ENCODE results near the gene CASP2. TPM values are rescaled to one million over a fixed set of nuclear protein-coding genes. Genes with fewer than 3 reads are reported as not detected.

The CASP2 gene
- total RNA-seq, 1 experiment from 2014 or later: 65.3 TPM

DNA sequence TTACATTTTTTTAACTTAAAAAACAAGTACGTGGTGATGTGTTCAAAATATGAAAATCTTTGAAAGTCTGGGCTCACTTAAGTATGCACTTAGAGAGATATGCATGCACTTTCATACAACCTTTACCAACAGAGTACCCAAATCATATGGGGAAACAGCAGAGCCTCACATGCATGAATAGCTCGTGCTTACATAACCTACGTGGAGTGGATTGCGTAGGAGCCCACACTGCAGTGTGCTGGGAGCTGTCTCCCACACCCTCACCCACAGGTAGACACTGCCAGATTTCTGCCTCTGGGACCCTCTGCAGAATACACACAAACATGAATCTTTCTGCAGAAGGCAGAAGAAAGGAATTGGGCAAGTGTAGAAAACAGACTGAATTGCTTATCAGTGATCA, 28.3 kb downstream of the CASP2 start:
- no peak overlapping the region for H2BK120ac ChIP-seq (ENCODE audit: low read depth, low read length, poor library complexity, severe bottlenecking)
- no peaks in the 10 kb centered on the region for H3K79me1 ChIP-seq (ENCODE audit: insufficient read depth, low read depth, low read length, poor library complexity, severe bottlenecking)
- no peak overlapping the region for H4K5ac ChIP-seq (ENCODE audit: insufficient read length, low read depth, low read length)
- no peak overlapping the region for H3T11ph ChIP-seq (ENCODE audit: low read length)
- no peaks in the 10 kb centered on the region for H3K23me2 ChIP-seq (ENCODE audit: insufficient read length, low read depth, low read length, poor library complexity, severe bottlenecking)
- TF ChIP-seq, protein P1, sequence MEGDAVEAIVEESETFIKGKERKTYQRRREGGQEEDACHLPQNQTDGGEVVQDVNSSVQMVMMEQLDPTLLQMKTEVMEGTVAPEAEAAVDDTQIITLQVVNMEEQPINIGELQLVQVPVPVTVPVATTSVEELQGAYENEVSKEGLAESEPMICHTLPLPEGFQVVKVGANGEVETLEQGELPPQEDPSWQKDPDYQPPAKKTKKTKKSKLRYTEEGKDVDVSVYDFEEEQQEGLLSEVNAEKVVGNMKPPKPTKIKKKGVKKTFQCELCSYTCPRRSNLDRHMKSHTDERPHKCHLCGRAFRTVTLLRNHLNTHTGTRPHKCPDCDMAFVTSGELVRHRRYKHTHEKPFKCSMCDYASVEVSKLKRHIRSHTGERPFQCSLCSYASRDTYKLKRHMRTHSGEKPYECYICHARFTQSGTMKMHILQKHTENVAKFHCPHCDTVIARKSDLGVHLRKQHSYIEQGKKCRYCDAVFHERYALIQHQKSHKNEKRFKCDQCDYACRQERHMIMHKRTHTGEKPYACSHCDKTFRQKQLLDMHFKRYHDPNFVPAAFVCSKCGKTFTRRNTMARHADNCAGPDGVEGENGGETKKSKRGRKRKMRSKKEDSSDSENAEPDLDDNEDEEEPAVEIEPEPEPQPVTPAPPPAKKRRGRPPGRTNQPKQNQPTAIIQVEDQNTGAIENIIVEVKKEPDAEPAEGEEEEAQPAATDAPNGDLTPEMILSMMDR (conservative IDR thresholded peaks at IDR 0.05): no peak
- no peak overlapping the region for H2AK5ac ChIP-seq (ENCODE audit: insufficient read length, low read length)
- H2BK12ac ChIP-seq (ENCODE audit: insufficient read length, low read depth, low read length): no peak overlapping the region
- H4K20me1 ChIP-seq (ENCODE audit: control insufficient read depth, insufficient read depth, insufficient read length): no peaks in the 10 kb centered on the region
- H3K14ac ChIP-seq (ENCODE audit: insufficient read depth, low read length): no peak overlapping the region
- H3K9me3 Mint-ChIP-seq: no peaks in the 10 kb centered on the region
- no peak overlapping the region for H3K4ac ChIP-seq (ENCODE audit: low read depth, low read length)
- H2BK5ac ChIP-seq (ENCODE audit: insufficient read length, low read length): no peak overlapping the region
- WGBS (ENCODE audit: extremely low coverage, insufficient read length, low lambda C conversion rate): no CpG with 5 or more reads among the region's 4 CpGs
- no peak overlapping the region for H2AFZ ChIP-seq (ENCODE audit: low read length)
- no peaks in the 10 kb centered on the region for H3K36me3 Mint-ChIP-seq (ENCODE audit: insufficient read depth in 1 of 3, low read depth in 3 of 3)
- no peak overlapping the region for H4K91ac ChIP-seq (ENCODE audit: insufficient read length, low read depth, low read length)
- H3K4me1 Mint-ChIP-seq: peaks cover 0 to 11% of the 10 kb centered on the region in 2 experiments; a peak in 2 of 4 replicates
- no peak overlapping the region for H2BK20ac ChIP-seq (ENCODE audit: low read depth, low read length, poor library complexity, severe bottlenecking)
- DNase-seq: no peak
- H3K27ac ChIP-seq (ENCODE audit: insufficient read length, low read depth, low read length): no peak overlapping the region
- peaks cover 4% of the 10 kb centered on the region for H3K27me3 Mint-ChIP-seq (ENCODE audit: low read depth)
- no peaks in the 10 kb centered on the region for H3K27me3 ChIP-seq (ENCODE audit: insufficient read depth, low read length)
- no peaks in the 10 kb centered on the region for H3K4me1 ChIP-seq (ENCODE audit: insufficient read depth, low read length)
- H3K4me2 ChIP-seq (ENCODE audit: insufficient read depth, insufficient read length, low read length): no peak overlapping the region
- H3K56ac ChIP-seq (ENCODE audit: insufficient read length, low read depth, low read length): no peak overlapping the region
- H3K9ac ChIP-seq (ENCODE audit: extremely low read depth, insufficient read length, low read length): no peak overlapping the region
- H2BK15ac ChIP-seq (ENCODE audit: low read depth, low read length): no peak overlapping the region
- no peak overlapping the region for H4K8ac ChIP-seq (replicated peaks; ENCODE audit: insufficient read length, low read depth, low read length)
- no peak overlapping the region for H3K23ac ChIP-seq (ENCODE audit: insufficient read length, low read depth, low read length)
- no peaks in the 10 kb centered on the region for H3K9me3 ChIP-seq (ENCODE audit: control insufficient read depth, low read depth, low read length)
- no peak overlapping the region for H3K4me3 Mint-ChIP-seq
- H3K79me2 ChIP-seq (ENCODE audit: insufficient read depth, low read length): no peaks in the 10 kb centered on the region
- H3K18ac ChIP-seq (ENCODE audit: insufficient read length, low read depth, low read length): no peak overlapping the region
- no peak overlapping the region for H3K27ac Mint-ChIP-seq
